Stimulated activated CD4-positive, alpha-beta T cell treated with anti-CD3 and anti-CD28 coated beads, Interleukin-1b, Interleukin-23, amount 100 ng/mL, for 24 hours (primary cell): Measurements from ENCODE around the gene ABCA10.
"Not testable (repeated sequence)": the region's sequence is repeated elsewhere in the genome, so short reads cannot be mapped to it uniquely, and the experiment has no call there.

ENCODE experiments used
- DNase-seq, 4 experiments: peaks; one replicate each; pipeline ENCODE4 v3.0.0-alpha.2; 2020; ENCODE audit warnings: low read depth in 4 of 4, low spot score in 1 of 4

Gene ABCA10

DNA sequence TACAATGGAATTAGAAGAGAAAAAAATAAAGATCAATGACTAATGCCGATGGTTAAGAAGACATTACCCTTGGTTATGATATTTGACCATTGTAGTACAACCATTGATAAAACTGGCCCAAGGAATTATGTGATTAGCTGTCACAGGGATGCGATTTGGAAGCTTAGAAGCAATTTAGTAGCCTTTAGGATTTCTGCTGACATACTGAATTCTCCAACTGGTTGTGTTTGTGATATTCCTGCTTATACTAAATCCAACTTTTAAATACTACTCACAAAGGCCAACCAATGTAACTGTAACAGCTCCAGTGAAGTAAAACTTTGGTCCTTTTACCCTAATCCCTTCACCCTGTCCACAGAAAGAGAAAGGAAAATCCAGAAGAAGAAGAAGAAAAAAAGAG lies 55.5 kb downstream of the ABCA10 start:
- DNase-seq, result no peak

GRCh38 chr17:69170377-69170776 lies 58.2 kb downstream of the ABCA10 start:
- no peak for DNase-seq

DNA sequence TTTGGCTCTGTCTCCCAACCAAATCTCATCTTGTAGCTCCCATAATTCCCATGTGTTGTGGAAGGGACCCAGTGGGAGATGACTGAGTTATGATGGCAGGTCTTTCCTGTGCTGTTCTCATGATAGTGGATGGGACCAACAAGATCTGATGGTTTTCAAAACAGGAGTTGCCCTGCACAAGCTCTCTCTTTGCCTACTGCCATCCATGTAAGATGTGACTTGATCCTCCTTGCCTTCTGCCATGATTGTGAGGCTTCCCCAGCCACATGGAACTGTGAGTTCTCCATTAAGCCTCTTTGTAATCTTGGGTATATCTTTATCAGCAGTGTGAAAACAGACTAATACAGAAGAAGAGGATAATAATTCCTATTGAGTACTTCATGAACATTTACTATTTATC lies 60.0 kb downstream of the ABCA10 start:
- not testable (repeated sequence) for DNase-seq

DNA sequence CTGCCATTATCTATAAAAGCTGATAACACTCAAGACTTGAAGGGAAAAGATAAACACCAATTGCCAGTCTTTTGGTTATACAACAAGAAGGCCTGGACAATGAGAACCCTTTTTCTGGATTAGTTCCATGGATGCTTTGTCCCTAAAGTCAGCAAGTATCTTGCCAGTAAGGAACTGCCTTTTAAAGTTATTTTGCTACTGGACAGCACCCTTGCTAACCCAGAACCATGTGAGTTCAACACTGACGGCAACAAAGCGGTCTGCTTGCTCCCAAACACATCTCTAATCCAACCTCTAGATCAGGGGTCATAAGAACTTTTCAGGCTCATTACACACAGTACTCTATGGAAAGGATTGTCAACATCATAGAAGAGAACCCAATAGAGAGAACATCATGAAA lies 61.7 kb downstream of the ABCA10 start:
- no peak for DNase-seq

GRCh38 chr17:69164206-69164605 lies 64.4 kb downstream of the ABCA10 start:
- DNase-seq, result no peak

DNA sequence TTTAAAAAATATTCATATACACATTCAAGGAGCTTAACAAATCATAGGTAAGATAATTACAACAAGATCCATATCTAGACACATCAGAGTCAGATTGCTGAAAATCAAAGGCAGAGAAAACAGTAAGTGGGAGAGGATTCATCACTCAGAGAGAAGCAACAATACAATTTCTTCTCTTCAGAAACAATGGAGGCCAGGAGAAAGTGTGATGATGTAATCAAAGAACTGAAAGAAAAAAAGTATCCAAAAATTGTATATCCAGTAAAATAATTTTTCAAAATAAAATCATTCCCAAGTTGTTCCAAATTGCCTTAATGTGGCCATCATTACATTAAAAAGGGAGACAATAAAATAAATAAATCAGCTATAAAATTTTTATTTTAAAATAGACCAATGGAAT lies 69.2 kb downstream of the ABCA10 start:
- no peak for DNase-seq

DNA sequence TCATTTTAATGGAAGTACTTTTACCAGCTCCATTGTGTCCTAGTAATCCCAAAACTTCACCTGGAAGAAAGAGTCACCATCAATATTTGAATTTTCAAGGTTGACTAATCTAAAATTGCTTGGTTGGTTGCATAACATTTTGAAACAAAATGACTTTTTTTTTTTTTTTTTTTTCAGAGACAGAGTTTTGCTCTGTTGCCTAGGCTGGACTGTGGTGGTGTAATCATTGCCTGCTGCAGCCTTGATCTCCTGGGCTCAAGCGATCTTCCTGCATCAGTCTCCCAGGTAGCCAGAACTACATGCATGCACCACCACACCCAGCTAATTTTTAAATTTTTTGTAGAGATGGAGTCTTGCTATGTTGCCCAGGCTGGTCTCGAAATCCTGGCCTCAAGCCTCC lies 74.4 kb downstream of the ABCA10 start:
- no peak for DNase-seq

- DNase-seq, result no peak
These were observed 78.3 kb downstream of the ABCA10 start for GRCh38 chr17:69150333-69150732.

GRCh38 chr17:69147460-69147859 lies 81.2 kb downstream of the ABCA10 start:
- DNase-seq, result no peak

DNA sequence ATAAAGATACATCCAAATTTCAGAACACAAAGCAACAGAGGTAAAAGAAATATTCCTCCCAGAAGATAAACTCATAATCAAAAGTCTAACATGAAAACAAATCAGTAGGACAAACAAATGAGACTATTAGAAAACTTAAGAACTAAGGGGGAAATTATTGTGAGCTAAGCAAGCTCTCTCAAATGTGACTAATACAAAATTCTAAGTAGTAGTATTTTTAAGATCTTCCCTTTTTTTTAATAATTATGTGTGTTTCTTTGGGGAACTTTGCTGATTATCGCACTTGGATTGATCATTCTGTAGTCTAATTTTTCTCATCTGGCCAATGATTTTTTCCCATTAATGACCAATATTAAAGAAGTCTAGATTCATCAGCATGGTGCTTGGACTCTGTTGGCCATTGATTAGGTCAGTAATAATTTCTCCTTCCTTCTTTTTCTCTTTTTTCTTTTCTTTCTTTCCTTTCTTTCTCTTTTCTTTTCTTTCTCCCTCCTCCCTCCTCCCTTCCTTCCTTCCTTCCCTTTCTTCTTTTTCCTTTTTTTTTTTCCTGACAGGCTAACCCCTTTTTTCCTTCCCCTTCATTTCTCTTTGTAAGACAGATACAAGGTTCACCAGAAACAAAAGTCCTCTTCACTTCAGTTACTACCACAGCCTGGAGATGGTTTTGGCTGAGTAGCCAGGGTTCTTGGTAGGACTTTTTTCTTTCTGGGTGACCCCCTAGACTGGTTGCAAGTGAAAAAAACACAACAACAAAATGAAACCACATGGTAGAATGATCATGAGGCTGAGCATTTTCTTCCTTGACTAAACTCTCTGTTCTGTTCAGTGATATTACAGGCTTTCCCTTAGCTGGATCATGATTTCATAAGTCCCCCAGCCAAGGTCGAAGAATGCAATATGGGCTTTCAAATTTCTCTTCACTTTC lies 84.0 kb downstream of the ABCA10 start:
- no peak for DNase-seq

DNA sequence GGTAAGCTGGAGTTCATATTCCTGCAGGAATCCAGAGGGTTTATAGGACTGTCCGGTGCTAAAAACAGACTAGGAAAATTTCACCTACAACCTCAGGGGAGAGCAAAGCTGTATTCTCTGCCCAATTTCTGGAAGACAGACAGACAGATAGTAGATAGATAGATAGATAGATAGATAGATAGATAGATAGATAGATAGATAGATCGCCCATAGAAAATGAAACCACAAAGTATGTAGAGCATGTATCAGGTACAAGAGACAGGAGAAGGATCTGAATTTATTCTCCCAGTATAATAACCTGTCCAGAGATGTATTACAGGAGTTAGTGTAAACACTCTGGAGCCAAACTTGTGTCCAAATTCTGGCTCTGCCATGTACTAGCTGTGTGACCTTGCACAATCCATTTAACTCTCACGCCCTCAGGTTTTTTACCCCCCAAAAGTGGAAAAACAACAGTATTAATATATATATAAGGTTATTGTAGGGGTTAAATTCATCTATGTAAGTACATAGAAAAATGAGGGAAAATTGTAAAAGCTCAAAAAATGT lies 84.9 kb downstream of the ABCA10 start:
- no peak for DNase-seq

- DNase-seq, result no peak
These were observed 85.5 kb downstream of the ABCA10 start for GRCh38 chr17:69143151-69143550.

DNA sequence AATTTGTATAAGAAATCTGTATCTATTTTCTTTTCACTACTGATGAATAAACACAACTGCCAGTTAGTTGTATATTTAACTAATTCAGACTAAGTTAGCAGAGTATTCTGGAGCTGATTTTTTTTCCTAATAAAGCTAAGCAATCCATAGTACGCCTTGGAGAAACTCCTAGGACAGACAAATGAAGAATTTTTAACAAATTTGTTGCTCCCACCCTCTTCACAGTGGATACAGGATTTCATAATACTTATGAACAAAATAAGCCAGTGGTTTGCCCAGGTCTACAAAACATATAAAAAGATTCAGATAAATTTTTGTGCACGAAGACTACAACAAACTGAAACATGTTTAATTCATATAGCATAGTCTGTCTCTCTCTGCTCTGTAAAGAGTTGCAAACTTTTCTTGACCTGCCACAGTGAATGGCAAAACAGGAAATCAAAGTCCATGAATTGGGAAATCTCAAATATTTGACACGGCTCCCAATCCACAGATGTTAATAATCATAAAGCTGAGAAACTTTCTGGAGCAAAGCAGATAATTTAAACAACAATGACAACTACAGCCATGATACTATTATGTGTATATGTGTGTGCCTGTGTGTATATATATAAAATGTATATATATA lies 86.3 kb downstream of the ABCA10 start:
- no peak for DNase-seq

GRCh38 chr17:69141431-69142174 lies 87.0 kb downstream of the ABCA10 start, which contains the start of gene ABCA6:
Gene ABCA6 (minus strand): TSS chr17:69141895. CDS start chr17:69140703, 1,192 bp downstream.
- no peak for DNase-seq

- no peak for DNase-seq
These were observed 94.5 kb downstream of the ABCA10 start for GRCh38 chr17:69134112-69134511.

DNA sequence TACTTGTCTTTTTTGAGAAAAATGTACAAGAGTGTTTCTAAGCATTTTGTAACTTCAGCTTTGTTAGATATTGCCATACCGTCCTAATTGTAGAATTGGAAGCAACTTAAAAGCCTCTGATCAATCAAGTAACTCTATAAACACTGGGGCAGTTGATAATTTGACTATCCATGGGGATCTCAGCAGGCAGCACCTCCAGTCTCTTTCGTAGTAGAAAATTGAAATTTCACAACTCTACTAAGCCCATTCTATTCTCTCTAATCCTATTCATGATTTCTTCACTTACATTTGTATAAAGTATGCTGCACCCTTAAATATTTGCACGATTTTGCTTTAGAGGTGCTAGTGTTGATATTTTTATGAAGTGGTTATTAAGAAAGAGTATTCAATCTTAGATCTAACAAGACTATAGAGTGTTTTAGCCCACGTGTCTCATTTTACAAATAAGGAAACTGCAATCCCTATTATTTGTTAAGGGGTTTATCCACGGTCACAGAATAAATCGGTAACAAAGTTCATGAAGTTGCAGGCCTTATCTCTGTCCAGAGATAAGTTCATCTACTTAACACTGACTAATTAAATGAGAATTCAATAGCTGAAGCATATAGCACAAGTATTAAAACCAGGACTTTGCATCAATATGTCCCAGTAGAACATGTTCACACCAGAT lies 97.9 kb downstream of the ABCA10 start:
- no peak for DNase-seq

DNA sequence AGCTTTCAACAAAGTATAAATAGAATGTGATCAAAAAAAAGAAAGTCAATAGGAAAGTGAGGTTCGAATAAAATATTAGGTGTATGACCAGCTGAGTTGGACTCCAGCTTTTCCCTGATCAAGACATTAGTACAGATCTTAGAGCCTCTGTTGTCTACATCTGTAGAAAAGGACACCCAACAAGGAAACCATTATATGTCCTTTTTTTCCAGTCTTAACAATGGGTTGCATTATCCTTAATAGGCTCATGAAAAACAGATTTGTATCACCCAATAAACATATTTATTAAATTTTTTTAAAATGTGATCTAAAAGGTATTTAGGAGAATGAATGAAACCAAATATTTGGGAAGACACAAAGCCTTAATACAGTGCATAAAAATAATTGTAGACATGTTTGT lies 105.0 kb downstream of the ABCA10 start:
- DNase-seq, result no peak

GRCh38 chr17:69122065-69122464 lies 106.6 kb downstream of the ABCA10 start:
- DNase-seq, result no peak

- no peak for DNase-seq
These were observed 110.5 kb downstream of the ABCA10 start for GRCh38 chr17:69117855-69118784.

DNA sequence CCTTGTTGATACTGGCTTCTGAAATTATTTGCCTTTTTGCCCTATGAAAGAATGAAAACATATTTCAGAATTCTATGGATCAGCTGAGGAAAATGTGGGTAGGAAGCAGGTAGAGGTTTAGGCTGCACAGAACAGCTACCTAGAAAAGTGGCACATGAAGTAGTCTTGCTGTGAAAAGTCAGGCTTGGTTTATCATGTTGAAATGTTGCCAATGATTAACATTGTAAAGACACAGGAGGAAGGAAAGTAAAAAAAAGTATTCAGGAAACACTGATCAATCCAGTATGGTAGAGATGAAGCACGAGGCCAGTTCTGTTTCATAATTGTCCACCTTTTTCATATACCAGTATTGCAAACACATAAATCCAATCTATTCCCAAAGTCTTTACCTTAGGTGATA lies 116.8 kb downstream of the ABCA10 start:
- no peak for DNase-seq
